K562 (cell line): ENCODE results near the gene FIBP. TPM values are rescaled to one million over a fixed set of nuclear protein-coding genes. Genes with fewer than 3 reads are reported as not detected.

Source experiments
- ASH1L ChIP-seq: fragments of 450-650 bp; IDR thresholded peaks from 2 replicates; pipeline ENCODE4 v1.6.1; 2018; ENCODE audit warnings: borderline replicate concordance, mild to moderate bottlenecking, low read depth; ENCODE audit not compliant: partially characterized antibody
- BRCA1 ChIP-seq, 2 experiments: fragments of 450-650 bp in 1 of 2; sonication (generic) in 1 of 2; formaldehyde crosslinking in 1 of 2; IDR thresholded peaks; 2 replicates each; pipeline versions ENCODE4 v1.5.0 to v1.6.1; 2017 to 2020; ENCODE audit warnings: mild to moderate bottlenecking in 1 of 2, missing genetic modification reagents in 1 of 2
- ELF4 ChIP-seq: fragments of 450-650 bp; formaldehyde crosslinking; IDR thresholded peaks from 2 replicates; pipeline ENCODE4 v1.4.0; 2022; ENCODE audit warnings: missing genetic modification characterization
- HMG20B ChIP-seq: fragments of 250-450 bp; sonication (Bioruptor Pico); IDR thresholded peaks from 2 replicates; pipeline ENCODE4 v1.5.0; 2021; ENCODE audit warnings: mild to moderate bottlenecking
- NONO ChIP-seq, 2 experiments: fragments of 200-400 bp in 1 of 2; fragments of 450-650 bp in 1 of 2; formaldehyde crosslinking in 1 of 2; IDR thresholded peaks; 2 replicates each; pipeline ENCODE4 v1.6.1; 2017; ENCODE audit warnings: low read depth in 2 of 2, mild to moderate bottlenecking in 2 of 2, moderate library complexity in 2 of 2, low read length in 1 of 2
- NRF1 ChIP-seq, 2 experiments: fragments of 450-650 bp; IDR thresholded peaks in 1 of 2; conservative IDR thresholded peaks in 1 of 2; 2 replicates each; pipeline ENCODE4 v1.6.1; 2014; ENCODE audit warnings: mild to moderate bottlenecking in 2 of 2
- PHB ChIP-seq: fragments of 250-450 bp; sonication (Bioruptor Pico); IDR thresholded peaks from 2 replicates; pipeline ENCODE4 v1.5.0; 2021
- PHF20 ChIP-seq: fragments of 450-650 bp; IDR thresholded peaks from 2 replicates; pipeline ENCODE4 v1.6.1; 2018; ENCODE audit not compliant: partially characterized antibody
- SMARCB1 ChIP-seq: IDR thresholded peaks from 2 replicates; pipeline ENCODE4 v1.6.1; 2011; ENCODE audit warnings: improper control_type of control experiment, low read depth; ENCODE audit not compliant: insufficient read length
- SRF ChIP-seq, 2 experiments: fragments of 250-450, 450-650 bp in 1 of 2; sonication (Bioruptor Pico) in 1 of 2; sonication (generic) in 1 of 2; formaldehyde crosslinking; IDR thresholded peaks; 2 replicates each; pipeline versions ENCODE4 v1.5.0 to v1.5.1; 2020 to 2022; ENCODE audit warnings: mild to moderate bottlenecking in 1 of 2, missing genetic modification reagents in 1 of 2
- ZNF311 ChIP-seq: fragments of 250-450 bp; sonication (Bioruptor Pico); IDR thresholded peaks from 2 replicates; pipeline ENCODE4 v1.4.0; 2020; ENCODE audit warnings: mild to moderate bottlenecking, moderate library complexity
- polyA plus RNA-seq, 8 experiments: library from polyadenylated mRNA; depleted of rRNA in 4 of 8; stranded (reverse) in 5 of 8; unstranded in 3 of 8; fragments of >200 nt; fragmentation: Nextera tagmentation in 2 of 8; fragmentation: Illumina TruSeq in 1 of 8; extraction: Ambion mirVana in 2 of 8; extraction: Trizol in 1 of 8; gene quantifications; 2 replicates each; pipeline versions ENCODE4 v1.2.1 to v1.2.3, GENCODE V29; 2011 to 2014; ENCODE audit warnings: inconsistent platforms in 1 of 8, missing spikeins in 1 of 8
- total RNA-seq, 7 experiments: library from RNA; depleted of rRNA in 6 of 7; stranded (reverse); fragments of >200 nt in 6 of 7; fragmentation: Illumina TruSeq in 2 of 7; extraction: Trizol in 2 of 7; gene quantifications; 2 replicates each; pipeline versions ENCODE4 v1.2.1 to v1.2.3, GENCODE V29; 2011 to 2021; ENCODE audit warnings: low replicate concordance in 1 of 7
- TF ChIP-seq, protein P1 (sequence below): sonication (generic); formaldehyde crosslinking; IDR thresholded peaks from 2 replicates; pipeline ENCODE4 v1.8.0; 2022; ENCODE audit warnings: mild to moderate bottlenecking, missing genetic modification reagents, borderline replicate concordance
- TF ChIP-seq, protein P2 (sequence below): sonication (generic); formaldehyde crosslinking; IDR thresholded peaks from 2 replicates; pipeline ENCODE4 v1.8.0; 2022; ENCODE audit warnings: missing genetic modification reagents, mild to moderate bottlenecking, moderate library complexity, borderline replicate concordance
- TF ChIP-seq, protein P3 (sequence below): sonication (generic); formaldehyde crosslinking; IDR thresholded peaks from 2 replicates; pipeline ENCODE4 v1.9.0; 2022; ENCODE audit warnings: mild to moderate bottlenecking, missing genetic modification reagents
- TF ChIP-seq, protein P4 (sequence below): fragments of 450-650 bp; IDR thresholded peaks from 2 replicates; pipeline ENCODE4 v1.7.1; 2018; ENCODE audit warnings: mild to moderate bottlenecking, low read depth; ENCODE audit not compliant: partially characterized antibody
- TF ChIP-seq, protein P5 (sequence below): fragments of 250-450 bp; sonication (Bioruptor Pico); IDR thresholded peaks from 2 replicates; pipeline ENCODE4 v1.4.0; 2020
- TF ChIP-seq, protein P6 (sequence below): fragments of 250-450 bp; sonication (Bioruptor Pico); IDR thresholded peaks from 2 replicates; pipeline ENCODE4 v1.8.0; 2021; ENCODE audit warnings: moderate library complexity, mild to moderate bottlenecking, inconsistent platforms

FIBP gene
- total and polyA plus RNA-seq, 9 of the 15 experiments (the other 6 are each of a cell fraction or from before 2014, with no cell fraction given) = 41.2 to 79.2 (median 48.6) TPM

DNA sequence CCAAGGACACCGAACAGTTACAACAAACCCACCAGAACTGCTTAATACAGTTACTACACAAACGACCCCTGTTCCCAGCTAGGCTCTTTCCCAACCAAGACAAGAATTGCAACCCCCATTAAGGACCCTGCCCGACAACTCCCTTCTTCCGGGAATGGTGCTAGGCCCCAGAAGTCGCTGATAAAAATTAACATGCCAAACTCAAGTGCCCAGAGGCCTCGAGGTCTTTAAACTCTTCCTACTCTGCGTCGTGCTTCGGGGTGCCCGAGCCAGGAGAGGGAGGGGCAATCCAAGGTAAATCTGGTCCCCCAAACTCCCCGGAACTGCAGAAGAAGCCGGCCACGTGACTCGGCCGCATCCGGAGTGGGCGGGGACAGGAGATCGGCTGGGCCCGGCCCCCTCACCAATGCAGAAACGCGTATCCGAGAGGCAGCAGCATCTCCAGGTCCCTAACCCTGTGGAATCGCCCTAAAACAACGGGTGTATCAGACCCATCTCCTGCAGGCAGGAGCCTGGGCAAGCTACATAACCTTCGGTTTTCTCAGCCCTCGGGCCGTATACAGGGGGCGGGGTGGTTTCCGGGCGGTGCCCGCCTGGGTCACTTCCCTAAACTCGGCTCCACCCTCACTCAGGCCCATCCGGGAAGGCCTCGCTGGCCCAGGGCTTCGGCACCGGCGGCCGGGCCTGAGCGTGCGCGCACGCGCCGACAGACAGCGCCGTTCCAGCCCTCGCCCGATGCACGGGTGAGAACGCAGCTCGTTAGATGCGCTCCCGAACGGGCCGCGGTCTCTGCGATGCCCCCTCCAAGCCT lies 31.4 kb downstream of the FIBP start (continued):
- TF ChIP-seq, protein P1, sequence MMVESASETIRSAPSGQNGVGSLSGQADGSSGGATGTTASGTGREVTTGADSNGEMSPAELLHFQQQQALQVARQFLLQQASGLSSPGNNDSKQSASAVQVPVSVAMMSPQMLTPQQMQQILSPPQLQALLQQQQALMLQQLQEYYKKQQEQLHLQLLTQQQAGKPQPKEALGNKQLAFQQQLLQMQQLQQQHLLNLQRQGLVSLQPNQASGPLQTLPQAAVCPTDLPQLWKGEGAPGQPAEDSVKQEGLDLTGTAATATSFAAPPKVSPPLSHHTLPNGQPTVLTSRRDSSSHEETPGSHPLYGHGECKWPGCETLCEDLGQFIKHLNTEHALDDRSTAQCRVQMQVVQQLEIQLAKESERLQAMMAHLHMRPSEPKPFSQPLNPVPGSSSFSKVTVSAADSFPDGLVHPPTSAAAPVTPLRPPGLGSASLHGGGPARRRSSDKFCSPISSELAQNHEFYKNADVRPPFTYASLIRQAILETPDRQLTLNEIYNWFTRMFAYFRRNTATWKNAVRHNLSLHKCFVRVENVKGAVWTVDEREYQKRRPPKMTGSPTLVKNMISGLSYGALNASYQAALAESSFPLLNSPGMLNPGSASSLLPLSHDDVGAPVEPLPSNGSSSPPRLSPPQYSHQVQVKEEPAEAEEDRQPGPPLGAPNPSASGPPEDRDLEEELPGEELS (CRISPR knock-in tag) = peak; percentile 92; the same call in 1 of the 2 replicates
- TF ChIP-seq PHB (CRISPR knock-in tag) (0 out of 2 replicates have a peak, but pooled peaks have one; percentile 29), PHF20 (peak; percentile 42), ASH1L (peak; percentile 39), NRF1 (conservative IDR thresholded peaks at IDR 0.05 in 1 of 2, IDR thresholded peaks at IDR 0.05 in 1 of 2) (peak; percentile 85 to 88), HMG20B (CRISPR knock-in tag) (no peak), ELF4 (CRISPR knock-in tag) (peak; percentile 91; the same call in 1 of the 2 replicates), BRCA1 (IDR thresholded peaks at IDR 0.05) (no peak), BRCA1 (CRISPR knock-in tag; IDR thresholded peaks at IDR 0.05) (0 out of 2 replicates have a peak, but pooled peaks have one; percentile 17), SRF (CRISPR knock-in tag; IDR thresholded peaks at IDR 0.05) (peak; percentile 6 to 55; a peak in 1 of 4 replicates), NONO (IDR thresholded peaks at IDR 0.05; ENCODE audit: low read depth in 2 of 2, low read length in 1 of 2) (0 out of 4 replicates have a peak, but pooled peaks of 1 of the 2 experiments have one; percentile 4), ZNF311 (CRISPR knock-in tag) (no peak), SMARCB1 (no peak)
- TF ChIP-seq, protein P2, sequence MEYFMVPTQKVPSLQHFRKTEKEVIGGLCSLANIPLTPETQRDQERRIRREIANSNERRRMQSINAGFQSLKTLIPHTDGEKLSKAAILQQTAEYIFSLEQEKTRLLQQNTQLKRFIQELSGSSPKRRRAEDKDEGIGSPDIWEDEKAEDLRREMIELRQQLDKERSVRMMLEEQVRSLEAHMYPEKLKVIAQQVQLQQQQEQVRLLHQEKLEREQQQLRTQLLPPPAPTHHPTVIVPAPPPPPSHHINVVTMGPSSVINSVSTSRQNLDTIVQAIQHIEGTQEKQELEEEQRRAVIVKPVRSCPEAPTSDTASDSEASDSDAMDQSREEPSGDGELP = peak; percentile 82; the same call in 1 of the 2 replicates
- TF ChIP-seq, protein P3, sequence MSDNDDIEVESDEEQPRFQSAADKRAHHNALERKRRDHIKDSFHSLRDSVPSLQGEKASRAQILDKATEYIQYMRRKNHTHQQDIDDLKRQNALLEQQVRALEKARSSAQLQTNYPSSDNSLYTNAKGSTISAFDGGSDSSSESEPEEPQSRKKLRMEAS = peak; percentile 78
- TF ChIP-seq, protein P4, sequence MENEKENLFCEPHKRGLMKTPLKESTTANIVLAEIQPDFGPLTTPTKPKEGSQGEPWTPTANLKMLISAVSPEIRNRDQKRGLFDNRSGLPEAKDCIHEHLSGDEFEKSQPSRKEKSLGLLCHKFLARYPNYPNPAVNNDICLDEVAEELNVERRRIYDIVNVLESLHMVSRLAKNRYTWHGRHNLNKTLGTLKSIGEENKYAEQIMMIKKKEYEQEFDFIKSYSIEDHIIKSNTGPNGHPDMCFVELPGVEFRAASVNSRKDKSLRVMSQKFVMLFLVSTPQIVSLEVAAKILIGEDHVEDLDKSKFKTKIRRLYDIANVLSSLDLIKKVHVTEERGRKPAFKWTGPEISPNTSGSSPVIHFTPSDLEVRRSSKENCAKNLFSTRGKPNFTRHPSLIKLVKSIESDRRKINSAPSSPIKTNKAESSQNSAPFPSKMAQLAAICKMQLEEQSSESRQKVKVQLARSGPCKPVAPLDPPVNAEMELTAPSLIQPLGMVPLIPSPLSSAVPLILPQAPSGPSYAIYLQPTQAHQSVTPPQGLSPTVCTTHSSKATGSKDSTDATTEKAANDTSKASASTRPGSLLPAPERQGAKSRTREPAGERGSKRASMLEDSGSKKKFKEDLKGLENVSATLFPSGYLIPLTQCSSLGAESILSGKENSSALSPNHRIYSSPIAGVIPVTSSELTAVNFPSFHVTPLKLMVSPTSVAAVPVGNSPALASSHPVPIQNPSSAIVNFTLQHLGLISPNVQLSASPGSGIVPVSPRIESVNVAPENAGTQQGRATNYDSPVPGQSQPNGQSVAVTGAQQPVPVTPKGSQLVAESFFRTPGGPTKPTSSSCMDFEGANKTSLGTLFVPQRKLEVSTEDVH = peak; percentile 61
- TF ChIP-seq, protein P5, sequence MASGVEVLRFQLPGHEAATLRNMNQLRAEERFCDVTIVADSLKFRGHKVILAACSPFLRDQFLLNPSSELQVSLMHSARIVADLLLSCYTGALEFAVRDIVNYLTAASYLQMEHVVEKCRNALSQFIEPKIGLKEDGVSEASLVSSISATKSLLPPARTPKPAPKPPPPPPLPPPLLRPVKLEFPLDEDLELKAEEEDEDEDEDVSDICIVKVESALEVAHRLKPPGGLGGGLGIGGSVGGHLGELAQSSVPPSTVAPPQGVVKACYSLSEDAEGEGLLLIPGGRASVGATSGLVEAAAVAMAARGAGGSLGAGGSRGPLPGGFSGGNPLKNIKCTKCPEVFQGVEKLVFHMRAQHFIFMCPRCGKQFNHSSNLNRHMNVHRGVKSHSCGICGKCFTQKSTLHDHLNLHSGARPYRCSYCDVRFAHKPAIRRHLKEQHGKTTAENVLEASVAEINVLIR (CRISPR knock-in tag) = no peak
- TF ChIP-seq, protein P6, sequence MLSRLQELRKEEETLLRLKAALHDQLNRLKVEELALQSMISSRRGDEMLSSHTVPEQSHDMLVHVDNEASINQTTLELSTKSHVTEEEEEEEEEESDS (CRISPR knock-in tag) = no peak
